Hepatic stellate cell (primary cell): ENCODE data around the gene NUTM2D.
"Not testable (repeated sequence)": the region's sequence is repeated elsewhere in the genome, so short reads cannot be mapped to it uniquely, and the experiment has no call there.

Source experiments
- DNase-seq: peaks from one replicate; pipeline ENCODE4 v3.0.0; 2011; ENCODE audit warnings: low spot score

The NUTM2D gene

DNA sequence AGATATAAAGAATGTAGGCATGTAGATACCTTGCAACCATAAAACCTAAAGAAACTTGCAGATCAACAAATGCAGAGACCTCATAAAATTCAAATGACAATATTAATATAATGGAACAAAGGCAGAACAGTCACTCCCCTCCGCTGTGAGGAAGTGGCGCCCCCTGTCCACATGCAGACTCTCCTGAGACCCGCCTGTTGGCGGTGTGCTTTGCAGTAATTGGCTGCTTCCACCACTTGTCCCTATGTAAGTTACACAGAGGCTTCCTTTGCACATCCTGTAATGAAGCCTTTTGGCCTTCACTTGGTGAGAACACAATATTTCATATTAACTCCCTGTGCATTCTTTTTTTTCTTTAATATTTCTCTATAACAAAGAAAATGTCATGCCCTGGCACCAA lies 21.6 kb downstream of the NUTM2D start:
- DNase-seq, result not testable (repeated sequence)

DNA sequence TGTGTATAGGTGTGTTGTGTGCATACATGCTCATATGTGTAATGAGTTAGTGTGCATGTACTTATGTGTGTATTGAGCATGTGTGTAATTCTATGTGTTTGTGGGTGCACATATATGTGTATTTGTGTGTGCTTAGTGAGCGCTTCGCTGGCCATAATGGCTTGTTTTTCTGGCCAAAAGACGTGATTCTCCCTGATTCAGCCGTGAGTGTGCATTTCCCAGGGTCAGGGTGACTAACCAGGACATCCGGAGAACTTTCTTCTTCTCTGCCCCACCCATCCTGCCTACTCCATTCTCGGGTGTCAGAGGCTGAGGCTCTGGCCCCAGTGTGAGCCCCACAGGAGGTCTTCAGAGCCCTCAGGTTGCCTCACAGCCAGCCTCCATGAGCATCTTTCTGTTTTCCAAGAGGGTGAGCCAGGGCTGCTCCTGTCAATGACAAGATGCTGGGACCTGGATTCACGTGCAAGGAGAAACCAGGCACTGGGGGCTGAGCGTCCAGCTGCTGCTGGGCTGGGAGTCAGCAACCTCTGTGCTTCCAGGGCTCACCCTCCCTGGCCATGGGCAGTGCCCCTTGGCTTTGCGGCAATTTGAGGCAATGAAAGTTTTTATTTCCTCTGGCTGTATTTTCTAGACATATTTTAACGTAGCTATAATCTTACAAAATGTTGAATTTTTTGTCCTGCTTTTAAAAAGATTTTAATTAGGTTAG lies 25.8 kb downstream of the NUTM2D start:
- DNase-seq, result not testable (repeated sequence)

DNA sequence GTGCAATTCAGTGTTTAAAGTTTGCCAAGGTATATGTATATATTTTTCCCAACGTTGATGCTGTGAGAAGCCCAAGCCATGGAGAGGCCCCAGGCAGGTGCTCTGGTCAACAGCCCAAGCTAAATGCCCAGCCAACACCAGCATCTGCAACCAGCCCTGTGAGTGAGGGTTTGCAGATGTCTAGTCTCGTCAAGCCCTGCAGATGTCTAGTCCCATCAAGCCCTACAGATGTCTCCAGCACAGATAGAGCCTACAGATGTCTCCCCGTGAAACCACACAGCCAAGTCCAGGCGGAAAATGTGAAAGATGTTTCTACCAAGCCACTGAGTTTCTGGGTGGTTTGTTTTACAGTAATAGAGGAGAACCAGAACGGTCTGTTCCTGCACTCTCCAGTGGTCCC lies 26.7 kb downstream of the NUTM2D start:
- DNase-seq, result not testable (repeated sequence)

DNA sequence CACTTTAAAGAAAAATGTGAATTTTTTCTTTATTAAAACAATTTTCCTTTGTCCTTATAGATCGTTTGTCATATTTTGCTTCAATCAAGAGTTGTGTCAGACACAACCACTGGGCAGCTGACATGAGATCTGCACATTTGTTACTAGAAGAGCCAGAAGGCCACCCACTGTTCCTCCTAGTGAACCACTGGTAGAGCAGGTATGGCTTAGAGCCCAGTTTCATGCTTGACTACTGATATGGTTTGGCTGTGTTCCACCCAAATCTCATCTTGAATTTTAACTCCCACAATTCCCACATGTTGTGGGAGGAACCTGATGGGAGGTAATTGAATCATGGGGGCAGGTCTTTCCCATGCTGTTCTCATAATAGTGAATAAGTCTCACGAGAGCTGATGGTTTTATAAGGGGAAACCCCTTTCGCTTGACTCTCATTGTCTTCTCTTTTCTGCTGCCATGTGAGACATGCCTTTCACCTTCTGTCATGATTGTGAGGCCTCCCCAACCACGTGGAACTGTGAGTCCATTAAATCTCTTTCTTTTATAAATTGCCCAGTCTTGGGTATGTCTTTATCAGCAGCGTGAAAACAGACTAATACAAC lies 28.3 kb downstream of the NUTM2D start:
- DNase-seq, result not testable (repeated sequence)

DNA sequence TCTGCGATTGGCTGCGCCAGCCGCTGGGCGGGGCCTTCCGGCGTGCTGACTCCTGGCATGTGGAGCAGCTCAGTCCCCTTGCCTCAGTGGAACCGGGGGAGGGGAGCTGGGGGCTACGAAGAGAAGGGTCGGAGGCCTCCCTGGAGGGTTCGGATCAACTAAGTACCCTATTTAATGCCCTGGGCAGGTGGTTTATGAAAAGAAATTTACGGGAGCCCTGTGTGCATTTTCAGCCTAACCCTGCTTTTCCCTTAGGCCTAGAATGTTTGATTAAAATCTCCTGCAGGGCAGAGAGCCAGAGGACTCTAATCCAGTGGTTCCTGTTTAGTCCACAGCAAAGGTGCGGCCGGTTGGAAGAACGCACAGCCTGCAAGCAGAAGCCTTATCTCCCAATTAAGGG lies 33.8 kb downstream of the NUTM2D start:
- not testable (repeated sequence) for DNase-seq

DNA sequence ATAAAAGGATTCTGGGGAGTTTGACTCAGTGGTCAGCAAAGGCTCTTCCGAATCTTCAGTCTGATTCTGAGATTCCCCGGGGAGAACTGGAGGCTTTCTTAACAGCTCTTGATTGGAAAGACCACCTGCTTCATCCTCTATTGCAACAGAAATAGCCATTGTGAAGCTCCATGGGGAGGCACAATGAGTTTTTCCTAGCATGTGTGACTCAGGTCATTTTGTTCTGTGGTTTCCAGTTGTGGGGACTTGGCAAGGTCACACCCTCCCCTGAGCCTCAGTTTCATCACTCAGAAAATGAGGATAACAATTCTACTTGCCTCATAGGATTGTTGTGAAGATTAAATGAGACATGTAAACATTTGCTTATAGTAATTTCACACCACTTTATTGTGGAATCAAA lies 38.7 kb downstream of the NUTM2D start:
- not testable (repeated sequence) for DNase-seq

DNA sequence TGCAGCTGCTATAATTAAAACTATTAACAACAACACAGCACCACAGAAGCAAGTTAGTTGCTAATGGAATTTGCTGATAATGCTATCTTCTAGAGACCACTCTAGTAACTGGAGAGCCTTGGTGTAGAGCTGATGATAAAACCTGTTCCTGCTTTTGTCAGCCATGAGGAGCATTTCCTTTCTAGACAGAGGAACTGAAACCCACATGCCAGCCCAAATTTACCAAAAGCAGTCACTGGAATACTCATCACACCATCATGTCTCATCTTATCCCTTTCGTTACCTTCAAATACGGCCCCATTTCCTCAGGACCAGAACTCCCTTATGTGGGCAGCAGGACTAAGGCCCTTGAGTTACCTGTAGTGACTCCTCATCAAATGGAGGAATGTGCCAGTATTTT lies 40.9 kb downstream of the NUTM2D start:
- not testable (repeated sequence) for DNase-seq

DNA sequence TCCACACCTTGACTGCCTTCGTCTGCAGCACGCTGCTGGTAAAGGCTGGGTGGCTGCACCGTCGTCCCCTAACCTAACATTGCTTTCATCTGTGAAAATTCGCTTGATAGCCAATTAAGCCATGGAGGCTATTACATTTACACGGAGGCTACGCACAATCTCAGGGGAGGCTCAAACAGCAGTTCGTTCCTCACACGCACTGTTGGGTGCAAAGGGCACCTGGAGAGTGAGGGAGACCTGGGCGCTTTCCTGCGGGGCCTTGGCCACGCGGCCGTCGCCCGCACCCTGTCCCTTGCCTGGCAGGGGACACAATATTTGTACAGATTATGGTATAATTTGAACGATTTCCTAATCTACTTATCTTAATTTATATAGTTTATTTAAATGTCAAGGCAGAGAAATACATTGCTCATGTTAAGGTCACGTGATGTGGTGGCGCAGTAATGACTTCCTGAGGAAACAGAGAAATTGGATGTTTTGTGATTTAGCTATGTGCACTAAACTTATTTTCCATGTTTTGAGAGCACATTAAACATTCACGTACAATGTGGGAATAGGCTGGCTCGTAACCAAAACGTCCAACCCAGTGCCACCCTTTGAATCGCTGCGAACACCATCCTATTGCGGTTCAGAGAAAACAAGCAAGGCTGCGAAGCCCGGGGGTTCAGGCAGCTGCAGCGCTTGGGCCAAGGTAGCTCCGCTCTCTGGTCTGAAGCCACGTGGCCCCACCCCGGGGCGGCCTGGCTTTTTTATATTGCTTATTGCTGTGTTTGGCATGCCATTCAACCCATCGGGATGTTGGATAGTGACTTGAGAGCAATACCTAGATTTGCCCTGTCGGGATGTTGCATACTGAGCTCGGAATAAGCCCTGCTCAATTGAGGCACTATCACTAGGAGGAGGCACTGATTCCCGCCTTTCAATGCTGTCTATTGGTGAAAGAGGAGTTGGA lies 50.2 kb downstream of the NUTM2D start:
- not testable (repeated sequence) for DNase-seq

DNA sequence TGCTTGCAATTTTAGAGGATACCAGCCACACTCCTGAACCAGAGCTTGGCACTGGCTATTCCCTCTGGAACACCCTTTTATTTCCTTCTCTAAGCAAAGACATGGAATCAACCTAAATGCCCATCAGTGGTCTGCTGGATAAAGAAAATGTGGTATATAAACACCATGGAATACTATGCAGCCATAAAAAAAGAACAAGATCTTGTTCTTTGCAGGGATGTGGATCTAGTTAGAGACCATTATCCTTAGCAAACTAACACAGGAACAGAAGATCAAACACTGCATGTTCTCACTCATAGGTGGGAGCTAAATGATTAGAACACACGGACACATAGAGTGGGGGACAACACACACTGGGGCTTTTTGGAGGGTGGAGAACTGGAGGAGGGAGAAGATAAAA lies 56.4 kb downstream of the NUTM2D start:
- DNase-seq, result not testable (repeated sequence)
